NCI-H2171 treated with DMSO at 0.1 percent for 48 hours (cell line): ENCODE results near the gene APOA1.

Experiments
- DNase-seq: peaks from one replicate; lab custom pipeline; 2025; lab: John Stamatoyannopoulos, UW

The APOA1 gene

GRCh38 chr11:116833816-116834534 is 3.4 kb downstream of the APOA1 start:
- DNase-seq, result no peak

- DNase-seq, result no peak
Observed at GRCh38 chr11:116833491-116833815, 4.0 kb downstream of the APOA1 start.

GRCh38 chr11:116832350-116833290 is 4.8 kb downstream of the APOA1 start:
- DNase-seq, result no peak

GRCh38 chr11:116831790-116832349 is 5.6 kb downstream of the APOA1 start:
- no peak for DNase-seq

- no peak for DNase-seq
Observed at GRCh38 chr11:116830184-116830912, 7.1 kb downstream of the APOA1 start.

GRCh38 chr11:116829525-116830183 is 7.8 kb downstream of the APOA1 start, which contains the start of gene APOC3:
APOC3 (plus strand) TSS chr11:116829907; CDS start chr11:116830583, 676 bp downstream.
- DNase-seq, result no peak

GRCh38 chr11:116828632-116829524 is 8.5 kb downstream of the APOA1 start:
- no peak for DNase-seq

- DNase-seq, result no peak
Observed at GRCh38 chr11:116827461-116827860, 10.0 kb downstream of the APOA1 start.

GRCh38 chr11:116826751-116827431 is 10.5 kb downstream of the APOA1 start:
- no peak for DNase-seq

- no peak for DNase-seq
Observed at GRCh38 chr11:116825854-116826750, 11.3 kb downstream of the APOA1 start.

GRCh38 chr11:116825434-116825833 is 12.0 kb downstream of the APOA1 start:
- DNase-seq, result no peak

GRCh38 chr11:116823031-116823843 is 14.2 kb downstream of the APOA1 start, which contains the start of gene APOA4:
APOA4 (minus strand) TSS chr11:116823304; CDS start chr11:116823191, 113 bp downstream.
- no peak for DNase-seq

GRCh38 chr11:116822575-116822974 is 14.8 kb downstream of the APOA1 start:
- no peak for DNase-seq

- no peak for DNase-seq
Observed at GRCh38 chr11:116821050-116821918, 16.1 kb downstream of the APOA1 start.

- no peak for DNase-seq
Observed at GRCh38 chr11:116819049-116819448, 18.4 kb downstream of the APOA1 start.

- DNase-seq, result no peak
Observed at GRCh38 chr11:116814502-116814901, 22.9 kb downstream of the APOA1 start.
